ENCODE measurements around the gene PHF21B.

GRCh38 chr22:44963832-44964721 lies 45.7 kb downstream of the PHF21B start:
- no peak for TF ChIP-seq CTCF (IDR thresholded peaks at IDR 0.05)
- no peak for TF ChIP-seq POLR2A (IDR thresholded peaks at IDR 0.05)
